HG02938 (cell line): ENCODE measurements around the gene CCDC191.
A peak's percentile ranks its signal among the peaks of the same experiment; 100 is the strongest.

Experiments
- ATAC-seq: cut with Tn5 transposase; IDR thresholded peaks from one replicate; pipeline ENCODE4 v1.9.1; 2021; ENCODE audit warnings: mild to moderate bottlenecking, moderate library complexity; ENCODE audit not compliant: unreplicated experiment

The CCDC191 gene

DNA sequence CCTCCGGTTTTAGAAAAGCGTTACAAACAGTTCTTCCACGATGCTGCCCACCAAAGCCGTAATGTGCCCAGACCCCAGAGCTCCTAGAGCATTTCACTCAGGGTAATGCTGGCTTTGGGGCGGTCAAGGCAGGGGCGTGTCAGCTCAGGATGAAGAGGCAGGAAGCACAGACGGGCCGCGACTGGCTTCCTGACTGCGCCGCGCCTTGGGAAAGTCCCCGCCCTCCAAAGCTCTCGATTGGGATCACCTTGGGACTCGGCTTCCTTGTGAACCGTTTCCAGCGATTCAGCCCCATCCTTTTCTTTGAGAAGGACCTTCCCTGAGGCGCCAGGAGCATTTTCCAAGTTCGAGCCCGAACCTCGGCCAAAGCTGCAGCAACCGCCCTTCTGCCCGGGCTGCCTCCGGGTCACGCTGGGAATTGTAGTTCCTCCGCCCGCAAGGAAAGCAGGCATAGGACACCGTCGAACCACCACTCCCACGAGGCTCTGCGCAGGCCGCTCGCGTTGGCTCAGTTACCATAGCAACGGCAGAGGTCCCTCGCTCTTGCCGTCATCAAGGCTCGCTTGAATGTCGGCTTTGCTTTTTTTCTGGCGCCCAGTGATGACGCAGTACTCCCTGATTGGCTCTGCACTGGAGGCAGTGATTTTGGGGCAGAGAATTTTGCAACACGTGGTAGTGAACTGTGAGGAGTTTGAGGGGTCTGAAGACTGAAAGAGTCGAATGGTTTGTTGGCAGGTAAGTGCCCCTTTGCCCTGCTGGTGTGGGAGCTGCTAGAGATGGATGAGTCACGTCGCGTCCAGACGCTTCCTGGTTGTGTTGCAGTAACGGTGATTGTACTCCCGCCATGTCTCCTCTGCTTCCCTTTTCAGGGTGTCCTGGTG is at the start of gene CCDC191, which contains the start of gene QTRT2:
TSS of gene CCDC191 (minus strand) at position 397 of the 881 bp plus-strand sequence. CDS start at position 337, 60 bp downstream.
TSS of gene QTRT2 (plus strand) at position 608 of the 881 bp plus-strand sequence. CDS start 8,521 bp downstream, outside the sequence.
- ATAC-seq = peak; percentile 98

DNA sequence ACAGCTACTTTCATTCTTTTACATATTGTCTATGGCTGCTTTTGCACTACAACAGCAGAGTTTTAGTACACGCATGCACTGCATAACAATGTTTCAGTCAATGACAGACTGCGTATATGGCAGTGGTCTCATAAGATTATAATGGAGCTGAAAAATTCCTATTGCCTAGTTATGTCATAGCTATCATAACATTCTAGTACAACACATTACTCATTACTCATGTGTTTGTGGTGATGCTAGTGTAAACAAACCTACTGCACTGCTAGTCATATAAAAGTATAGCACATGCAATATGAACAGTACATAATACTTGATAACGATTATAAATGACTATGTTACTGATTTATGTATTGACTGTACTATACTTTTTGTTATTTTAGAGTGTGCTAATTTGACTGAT is 48.1 kb upstream of the CCDC191 start:
- ATAC-seq = no peak

DNA sequence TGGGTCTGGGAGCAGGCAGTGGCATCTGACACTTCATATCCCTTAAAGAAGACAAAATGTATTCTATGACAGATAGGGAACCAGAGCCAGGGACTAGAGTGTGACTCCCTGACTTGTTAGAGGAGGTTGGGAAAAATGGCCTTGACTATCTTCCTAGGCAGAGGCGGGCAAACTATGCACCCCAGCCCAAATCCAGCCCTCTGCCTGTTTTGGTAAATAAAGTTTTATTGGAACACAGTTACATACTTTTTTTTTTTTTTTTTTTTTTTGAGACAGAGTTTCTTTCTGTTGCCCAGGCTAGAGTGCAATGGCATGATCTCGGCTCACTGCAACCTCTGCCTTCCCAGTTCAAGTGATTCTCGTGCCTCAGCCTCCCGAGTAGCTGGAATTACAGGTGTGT is 47.5 kb upstream of the CCDC191 start:
- no peak for ATAC-seq

- ATAC-seq = no peak
These were observed 46.9 kb upstream of the CCDC191 start for GRCh38 chr3:114103181-114103580.

DNA sequence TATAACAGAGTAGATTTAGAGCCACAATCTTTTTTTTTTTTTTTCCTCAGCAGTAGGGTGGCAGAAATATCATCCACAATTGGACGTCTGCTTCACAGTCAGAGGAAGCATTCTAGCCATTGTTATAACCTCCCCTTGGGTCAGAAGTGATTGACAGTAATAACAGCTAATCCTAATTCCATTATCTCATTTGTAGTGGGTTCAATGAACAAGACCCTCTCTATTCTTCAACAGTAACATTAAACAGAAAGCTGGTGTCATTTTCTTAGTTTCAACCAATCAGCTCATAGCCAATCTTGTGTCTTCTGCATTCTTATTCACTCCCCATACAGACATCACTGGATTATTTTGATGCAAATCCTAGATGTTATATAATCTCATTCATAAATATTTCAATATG is 44.8 kb upstream of the CCDC191 start:
- ATAC-seq = no peak

- no peak for ATAC-seq
These were observed 39.5 kb upstream of the CCDC191 start for GRCh38 chr3:114095796-114096195.

DNA sequence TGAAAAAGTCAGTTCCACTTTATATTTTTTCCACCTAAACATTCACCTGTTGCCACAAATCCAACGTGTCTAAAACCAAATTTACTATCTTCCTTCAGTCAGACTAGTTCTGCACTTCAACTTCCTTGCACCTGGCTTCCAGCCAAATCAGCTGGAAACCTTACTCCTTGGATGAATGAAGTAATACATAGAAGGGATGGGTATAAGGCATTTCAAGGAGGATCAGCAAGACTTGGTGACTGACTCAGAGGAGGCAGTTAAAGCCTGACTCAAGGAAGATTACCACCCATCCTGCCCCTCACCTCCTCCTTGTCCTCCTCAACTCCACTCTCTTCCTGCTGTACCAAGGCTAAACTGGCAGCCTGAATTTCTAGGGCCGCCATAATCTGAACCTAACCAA is 37.3 kb upstream of the CCDC191 start:
- no peak for ATAC-seq

DNA sequence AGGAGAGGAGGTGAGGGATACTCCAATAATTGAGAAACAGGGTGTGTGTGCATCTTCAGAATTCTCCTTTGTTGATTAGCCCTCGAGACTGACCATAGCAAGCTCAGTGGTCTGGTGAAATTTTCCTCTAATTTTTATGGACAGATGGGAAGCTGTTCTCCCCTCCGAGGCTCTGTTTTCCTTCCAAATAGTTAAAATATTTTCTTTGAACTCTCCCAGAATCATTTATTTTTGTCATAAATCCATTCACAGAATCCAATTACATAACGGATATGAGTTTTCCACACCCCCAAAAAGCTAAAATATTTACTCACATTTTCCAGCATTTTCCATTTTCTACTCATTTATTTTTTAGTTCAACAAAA is 36.7 kb upstream of the CCDC191 start:
- ATAC-seq = no peak

GRCh38 chr3:114092151-114093015 is 36.1 kb upstream of the CCDC191 start:
- no peak for ATAC-seq

- ATAC-seq = no peak
These were observed 33.3 kb upstream of the CCDC191 start for GRCh38 chr3:114089675-114090074.

- no peak for ATAC-seq
These were observed 30.0 kb upstream of the CCDC191 start for GRCh38 chr3:114086356-114086755.

GRCh38 chr3:114083112-114083511 is 26.8 kb upstream of the CCDC191 start:
- ATAC-seq = no peak

DNA sequence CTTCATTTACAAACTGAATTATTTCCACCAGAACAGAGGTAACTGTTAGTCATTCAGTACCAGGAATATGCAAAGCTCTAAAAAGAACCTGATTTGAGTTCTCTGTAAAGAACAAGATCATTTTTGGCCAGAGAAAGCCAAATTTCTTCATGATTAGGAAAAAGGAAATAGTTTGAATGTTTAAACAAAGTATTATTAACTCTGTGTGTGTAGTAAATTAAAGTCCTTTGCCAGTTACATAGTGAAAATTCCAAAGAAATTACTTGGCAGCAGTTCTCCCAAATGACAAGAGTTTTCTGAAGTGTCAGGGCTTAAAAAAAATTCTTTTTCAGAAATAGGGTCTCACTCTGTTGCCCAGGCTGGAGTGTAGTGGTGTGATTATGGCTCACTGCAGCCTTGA is 24.7 kb upstream of the CCDC191 start:
- ATAC-seq = no peak

DNA sequence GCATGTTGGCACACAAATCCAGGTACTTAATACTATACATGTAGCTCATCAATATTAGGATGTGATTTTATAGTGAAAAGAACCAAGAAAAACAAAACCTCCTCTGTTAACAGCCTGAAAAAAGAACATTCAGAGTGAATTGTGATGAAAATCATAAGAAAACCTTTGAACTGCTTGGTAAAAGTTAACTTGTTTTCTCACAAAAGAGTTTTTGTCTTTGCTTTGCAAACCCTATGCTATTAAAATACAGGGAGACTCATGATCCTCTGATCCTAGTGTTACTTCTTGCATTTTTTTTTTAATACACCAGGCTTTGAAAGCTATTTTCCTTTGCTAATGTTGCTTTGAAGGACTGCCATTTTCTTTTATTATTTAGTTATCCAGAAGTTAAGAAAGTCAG is 23.9 kb upstream of the CCDC191 start:
- ATAC-seq = no peak

DNA sequence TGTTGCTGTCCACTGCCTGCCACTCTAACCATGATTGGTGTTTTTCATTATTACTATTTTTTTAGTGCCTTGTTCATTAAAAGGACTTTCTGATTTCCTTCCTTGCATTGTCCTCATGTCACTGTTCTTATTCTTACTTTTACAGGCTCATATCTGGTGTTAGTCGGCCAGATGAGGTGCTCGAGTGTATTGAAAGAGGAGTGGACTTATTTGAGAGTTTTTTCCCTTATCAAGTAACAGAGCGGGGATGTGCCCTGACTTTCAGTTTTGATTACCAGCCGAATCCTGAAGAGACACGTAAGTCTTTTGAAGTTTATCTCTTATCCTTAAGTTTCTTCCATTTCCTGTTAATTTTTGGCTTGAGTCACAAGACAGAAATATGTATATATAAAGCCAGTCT is 23.4 kb upstream of the CCDC191 start:
- no peak for ATAC-seq

GRCh38 chr3:114078126-114078525 is 21.8 kb upstream of the CCDC191 start:
- ATAC-seq = no peak

DNA sequence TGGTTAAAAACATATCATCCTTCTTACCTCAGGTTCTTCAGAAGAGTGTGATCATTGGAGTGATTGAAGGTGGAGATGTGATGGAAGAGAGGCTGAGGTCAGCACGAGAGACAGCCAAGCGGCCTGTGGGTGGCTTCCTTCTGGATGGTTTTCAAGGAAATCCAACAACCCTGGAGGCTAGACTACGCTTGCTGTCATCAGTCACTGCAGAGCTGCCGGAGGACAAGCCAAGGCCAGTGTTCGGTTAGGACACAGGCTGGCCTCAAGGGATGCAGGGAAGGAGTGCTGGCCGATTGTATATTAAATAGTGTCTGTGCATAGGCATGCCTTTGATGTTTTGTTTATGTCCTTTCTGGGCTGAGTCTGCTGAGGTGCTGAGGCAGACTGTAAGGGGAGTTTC is 20.4 kb upstream of the CCDC191 start:
- no peak for ATAC-seq

DNA sequence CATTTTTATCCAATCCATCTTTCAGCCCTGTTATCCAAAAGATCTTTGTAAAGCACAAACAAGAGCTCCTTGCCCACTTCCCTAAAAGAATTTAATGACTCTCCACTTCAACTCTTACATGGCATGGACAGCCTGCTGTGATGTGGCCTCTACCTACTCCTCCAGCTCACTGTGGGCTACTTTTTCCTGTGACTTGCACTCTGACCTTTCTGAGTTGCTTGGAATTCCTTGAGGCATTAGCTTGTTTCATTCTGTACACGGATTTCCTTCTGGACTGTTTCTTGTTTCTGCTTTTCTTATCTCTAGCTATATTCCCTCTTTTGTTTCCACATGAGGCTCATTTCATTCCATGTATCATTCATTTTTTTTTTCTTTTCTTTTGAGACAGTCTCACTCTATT is 15.5 kb upstream of the CCDC191 start:
- no peak for ATAC-seq

DNA sequence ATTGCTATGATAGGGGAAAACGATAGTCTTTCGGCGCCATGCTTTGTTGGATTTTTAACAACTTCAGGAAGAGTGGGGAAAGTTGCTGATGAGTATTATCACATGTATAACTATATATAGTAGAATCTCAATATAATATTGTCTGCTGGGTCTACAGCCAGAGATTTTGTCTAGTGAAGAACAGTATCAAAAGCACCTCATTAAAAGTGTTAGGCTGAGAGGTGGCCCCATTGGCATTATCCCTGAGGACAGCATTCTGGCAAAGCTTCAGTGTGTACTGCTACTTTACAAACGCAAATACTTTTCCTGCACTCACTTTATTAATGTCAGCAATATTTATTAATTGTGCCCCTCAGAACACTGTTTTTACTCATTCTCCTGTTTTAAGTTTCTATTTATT is 12.0 kb upstream of the CCDC191 start:
- ATAC-seq = no peak

DNA sequence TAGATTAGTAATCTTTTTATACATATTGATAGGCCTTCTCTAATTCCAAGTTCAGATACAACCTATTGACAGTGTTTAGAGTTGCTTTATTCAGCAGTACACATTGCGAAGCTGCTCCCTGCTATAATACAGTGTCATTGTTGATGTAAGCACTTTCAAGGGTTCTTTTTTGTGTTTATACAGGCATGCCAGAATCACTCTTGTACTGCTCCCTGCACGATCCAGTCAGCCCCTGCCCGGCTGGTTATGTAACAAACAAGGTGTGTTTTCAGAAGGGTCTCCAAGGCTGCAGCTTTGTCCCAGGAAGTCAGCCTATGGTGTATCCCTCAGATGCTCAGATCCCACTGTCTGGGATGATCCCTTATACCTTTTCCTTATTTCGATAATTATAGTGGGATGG is 11.5 kb upstream of the CCDC191 start:
- ATAC-seq = no peak

GRCh38 chr3:114060906-114061655 is 4.8 kb upstream of the CCDC191 start:
- no peak for ATAC-seq
